ENCODE results near the gene PPM1E.

PPM1E gene

DNA sequence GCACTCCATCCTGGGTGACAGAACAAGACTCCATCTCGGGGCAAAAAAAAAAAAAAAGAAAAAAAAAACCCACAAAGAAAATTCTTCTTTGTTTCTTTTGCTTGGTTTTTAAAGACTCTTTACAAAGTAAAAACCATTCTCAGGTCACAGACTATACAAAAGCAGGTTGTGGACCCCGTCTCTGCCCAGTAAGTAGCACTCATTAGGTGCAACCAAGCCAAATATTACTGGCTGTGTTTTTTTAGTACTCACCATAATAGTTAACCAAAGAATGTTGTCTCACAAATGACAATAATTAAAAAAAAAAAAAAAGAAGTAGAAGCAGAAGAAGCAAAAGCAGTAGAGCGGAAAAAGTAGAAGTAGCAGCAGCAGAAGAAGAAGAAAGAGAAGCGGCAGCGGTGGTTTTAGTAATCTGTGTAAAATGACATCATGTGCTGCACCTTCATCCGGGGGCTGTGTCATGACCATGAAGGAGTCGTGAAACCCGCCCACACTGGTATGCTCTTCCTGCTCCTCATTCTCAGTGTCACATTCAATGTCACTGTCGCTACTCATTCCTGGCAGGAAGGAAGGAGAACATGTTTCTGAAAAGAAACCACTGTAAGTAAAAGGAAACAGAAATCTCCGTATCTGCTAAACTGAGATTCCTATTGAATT, 245.6 kb downstream of the PPM1E start:
- peak; percentile 91 for DNase-seq

DNA sequence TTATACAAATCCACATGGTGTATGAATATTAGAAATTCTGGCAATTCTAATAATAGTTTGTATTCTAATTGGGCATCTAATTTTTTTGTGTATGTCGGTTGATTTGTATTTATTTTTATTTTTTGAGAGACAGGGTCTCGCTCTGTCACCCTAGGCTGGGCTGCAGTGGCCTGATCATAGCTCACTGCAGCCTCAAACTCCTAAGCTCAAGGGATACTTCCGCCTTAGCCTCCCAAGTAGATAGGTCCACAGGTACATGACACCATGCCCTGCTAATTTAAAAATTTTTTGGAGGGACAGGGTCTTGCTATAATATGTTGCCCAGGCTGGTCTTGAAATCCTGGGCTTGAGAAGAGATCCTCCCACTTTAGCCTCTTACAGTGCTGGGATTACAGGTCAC, 246.5 kb downstream of the PPM1E start:
- no peak for DNase-seq

- peak; percentile 8 for DNase-seq
These were observed 247.2 kb downstream of the PPM1E start for GRCh38 chr17:59002848-59003247.

GRCh38 chr17:59003860-59004259, 248.2 kb downstream of the PPM1E start:
- no peak for DNase-seq

DNA sequence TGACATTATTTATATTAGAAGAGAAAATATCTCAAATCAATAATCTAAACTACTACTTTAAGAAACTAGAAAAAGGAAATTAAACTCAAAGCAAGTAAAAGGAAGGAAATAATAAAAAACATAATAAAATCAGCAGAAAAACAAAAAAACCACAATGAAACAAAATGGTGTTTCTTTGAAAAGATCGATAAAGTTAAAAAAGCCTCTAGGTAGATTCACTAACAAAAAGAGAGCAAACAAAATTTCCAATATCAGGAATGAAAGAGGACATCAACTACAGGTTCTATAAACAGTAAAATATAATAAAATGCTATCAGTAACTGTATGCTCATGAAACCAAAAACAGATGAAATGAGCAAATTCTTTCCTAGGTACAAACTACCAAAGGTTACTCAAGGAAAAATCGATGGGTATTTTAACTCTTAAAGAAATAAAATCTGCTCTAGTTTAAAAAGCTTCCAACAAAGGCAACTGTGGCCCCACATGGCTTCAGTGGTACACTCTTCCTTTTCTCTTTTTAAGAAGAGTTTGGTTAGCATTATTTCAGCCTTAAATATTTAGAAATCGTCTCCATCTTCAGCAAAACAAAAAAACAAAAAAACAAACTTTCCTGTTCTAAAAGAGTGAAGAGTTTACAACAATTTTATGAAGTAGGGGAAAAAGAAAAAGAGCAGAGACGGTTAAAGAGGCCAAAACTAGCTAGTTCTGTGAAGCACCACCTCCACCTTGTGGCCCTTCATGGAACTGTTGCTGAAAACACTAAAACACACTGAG, 248.9 kb downstream of the PPM1E start:
- DNase-seq, result peak; percentile 18

DNA sequence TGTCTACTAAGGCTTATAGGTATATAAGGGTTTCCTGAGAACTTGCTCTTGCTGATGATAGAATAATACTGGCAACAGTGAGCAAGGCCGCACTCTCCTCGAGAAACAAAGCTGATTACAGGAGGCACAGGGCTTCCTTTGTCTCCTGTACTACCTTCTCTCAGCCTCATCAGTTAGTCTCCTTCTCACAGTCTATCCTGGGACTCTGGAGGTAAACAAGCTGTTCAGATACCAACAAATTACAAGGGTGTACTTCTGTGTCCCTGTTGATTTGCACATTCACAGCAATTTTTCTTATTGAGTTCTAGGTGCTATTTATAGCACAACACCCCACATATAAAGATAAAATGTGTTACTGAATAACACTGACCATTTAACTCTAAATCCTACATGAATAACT, 252.3 kb downstream of the PPM1E start:
- DNase-seq, result no peak

GRCh38 chr17:59008737-59009136, 253.1 kb downstream of the PPM1E start:
- DNase-seq, result no peak

DNA sequence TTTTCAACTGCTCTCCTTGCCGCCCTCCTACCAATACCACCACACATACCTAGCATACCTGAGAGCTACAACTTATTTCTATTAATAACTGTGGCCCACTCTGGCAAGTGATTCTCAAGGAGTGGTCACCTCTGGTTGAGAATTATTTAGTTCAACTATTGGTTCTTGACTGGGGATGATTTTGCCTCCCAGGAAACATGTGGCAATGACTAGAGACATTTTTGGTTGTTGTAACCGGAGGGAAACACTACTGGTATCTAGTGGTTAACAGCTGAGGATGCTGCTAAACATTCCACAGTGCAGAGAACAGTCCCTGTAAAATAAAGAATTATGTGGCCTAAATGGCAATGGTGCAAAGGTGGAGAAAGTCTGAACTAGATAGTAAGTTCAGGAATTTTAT, 254.4 kb downstream of the PPM1E start:
- no peak for DNase-seq

- no peak for DNase-seq
These were observed 256.3 kb downstream of the PPM1E start for GRCh38 chr17:59011975-59012374.

DNA sequence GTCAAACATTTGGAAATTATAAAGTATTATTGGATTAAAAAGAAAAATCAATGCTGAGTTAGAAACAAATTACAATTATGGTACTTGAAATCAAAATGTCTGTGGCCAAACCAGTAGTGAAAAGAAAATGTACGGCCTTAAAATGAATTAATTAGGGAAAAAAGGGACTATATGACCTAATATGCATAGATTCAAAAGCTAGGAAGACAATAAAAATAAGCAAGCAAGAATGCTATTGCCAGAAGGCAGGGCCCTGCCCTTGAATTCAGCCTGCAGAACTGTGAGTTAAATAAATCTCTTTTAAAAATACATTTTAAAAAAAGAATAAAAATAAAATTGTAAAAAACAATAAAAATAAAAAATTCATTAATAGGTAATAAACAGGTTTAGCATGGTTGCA, 262.4 kb downstream of the PPM1E start:
- DNase-seq, result no peak

DNA sequence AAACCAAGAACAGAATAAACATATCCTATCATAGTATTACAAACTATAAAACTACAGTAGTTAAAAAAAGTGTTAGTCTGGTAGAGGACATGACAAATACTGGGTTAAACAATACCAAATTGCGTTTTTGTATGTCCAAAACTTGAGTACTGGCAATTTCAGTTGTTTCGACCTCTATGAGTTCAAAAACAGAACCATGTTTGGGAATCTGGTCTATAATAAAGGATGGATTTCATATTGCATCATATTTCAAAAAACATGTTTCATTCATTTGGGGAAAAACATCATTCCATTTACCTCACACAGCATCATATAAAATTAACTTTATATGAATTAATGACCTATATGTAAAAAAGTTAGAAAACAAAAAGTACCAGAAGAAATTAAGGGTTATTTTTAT, 269.3 kb downstream of the PPM1E start:
- no peak for DNase-seq

- no peak for DNase-seq
These were observed 270.7 kb downstream of the PPM1E start for GRCh38 chr17:59026176-59026939.

DNA sequence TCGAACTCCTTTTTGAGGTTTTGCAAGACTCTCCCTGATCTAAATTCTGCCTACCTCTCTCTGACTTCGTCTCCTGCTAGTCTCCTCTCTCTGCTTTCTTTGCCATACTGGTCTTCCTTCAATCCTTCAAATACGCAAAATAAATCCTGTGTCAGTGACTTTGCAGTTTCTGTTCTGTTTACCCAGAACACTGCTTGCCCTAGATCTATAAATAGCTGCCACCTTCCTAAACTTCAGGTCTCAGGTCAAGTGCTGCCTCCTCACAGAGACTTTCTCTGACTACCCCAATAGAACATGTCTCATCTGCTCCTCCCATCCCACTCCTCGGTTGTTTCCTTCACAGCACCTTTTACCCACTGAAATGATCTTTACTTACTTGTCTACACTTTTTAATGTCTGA, 272.1 kb downstream of the PPM1E start:
- no peak for DNase-seq

DNA sequence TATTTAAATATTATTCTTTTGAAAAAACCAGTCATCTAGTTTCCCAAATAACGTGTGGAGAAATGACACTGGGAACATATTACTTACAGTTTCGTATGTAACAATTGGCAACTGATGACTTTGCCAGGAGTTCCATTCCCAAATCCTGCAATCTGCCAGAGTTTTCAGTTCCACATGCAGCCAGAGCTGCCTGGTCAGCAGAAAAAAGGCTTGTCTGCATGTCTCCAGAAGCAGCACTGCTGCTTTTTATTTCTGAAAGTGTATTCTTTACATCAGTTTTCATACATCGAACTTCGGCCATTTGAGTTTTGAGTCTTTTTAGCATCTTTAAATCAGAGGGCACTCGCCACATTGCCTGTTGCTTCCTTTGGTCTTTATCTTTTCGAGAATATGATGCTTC, 272.7 kb downstream of the PPM1E start:
- no peak for DNase-seq

DNA sequence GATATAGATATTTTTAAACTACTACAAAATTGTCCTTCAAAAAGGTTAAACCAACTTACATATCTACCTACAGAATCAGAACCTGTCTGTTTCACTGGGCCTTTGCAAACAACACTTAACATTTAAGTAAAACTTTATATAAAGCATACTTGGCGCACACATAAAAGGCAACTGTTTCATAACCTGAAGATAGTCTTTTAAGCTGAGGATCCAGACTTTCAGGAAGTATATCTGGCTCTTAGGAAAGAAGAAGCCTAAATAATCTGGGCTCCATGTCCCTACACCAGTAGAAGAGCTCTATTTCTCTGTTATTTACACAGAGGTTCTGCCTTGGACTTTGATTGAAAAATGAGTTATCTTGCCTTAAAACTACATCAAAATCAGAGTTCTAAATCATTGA, 275.2 kb downstream of the PPM1E start:
- DNase-seq, result no peak
